ENCODE results near the gene UNC13D. TPM values are rescaled to one million over a fixed set of nuclear protein-coding genes. Genes with fewer than 3 reads are reported as not detected.

UNC13D gene
- total RNA-seq, 1 experiment from 2014 or later = 3.5 TPM

DNA sequence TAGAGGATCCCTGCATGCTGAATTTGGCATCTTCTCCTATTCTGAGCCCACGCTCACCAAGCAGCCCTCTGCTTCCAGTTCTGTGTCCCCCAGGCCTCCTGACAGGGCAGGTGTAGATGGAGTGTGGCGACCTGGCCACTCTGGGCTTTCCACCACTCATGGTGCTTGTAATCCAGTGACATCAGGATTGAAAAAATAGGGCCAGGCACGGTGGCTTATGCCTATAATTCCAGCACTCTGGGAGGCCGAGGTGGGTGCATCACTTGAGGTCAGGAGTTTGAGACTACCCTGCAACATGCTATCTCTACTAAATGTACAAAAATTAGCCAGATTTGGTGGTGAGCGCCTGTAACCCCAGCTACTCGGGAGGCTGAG, 30.2 kb downstream of the UNC13D start:
- no TSS peak for BruUV-seq (replicated peaks)
- ChIA-PET CTCF (no interaction called here), POLR2A (interaction anchor here (0.6 to 3.6 kb wide), 7 partner anchors 11 to 571 kb away, joined by 3 to 38 read pairs (median 6); partner anchors contain the start of gene UNK)
- Mint-ChIP-seq H3K4me3 (ENCODE audit: unreplicated experiment) (no peak overlapping the region), H3K36me3 (ENCODE audit: insufficient read depth, unreplicated experiment) (peaks cover 31% of the 10 kb centered on the region), H3K27me3 (ENCODE audit: insufficient read depth, unreplicated experiment) (no peaks in the 10 kb centered on the region), H3K27ac (ENCODE audit: low read depth, unreplicated experiment) (no peak overlapping the region), H3K9me3 (ENCODE audit: unreplicated experiment) (no peaks in the 10 kb centered on the region), H3K4me1 (ENCODE audit: insufficient read depth, unreplicated experiment) (peaks cover 11% of the 10 kb centered on the region)
- intact Hi-C loops (cut with micrococcal nuclease) = no loop called here
- TF ChIP-seq, protein P1, sequence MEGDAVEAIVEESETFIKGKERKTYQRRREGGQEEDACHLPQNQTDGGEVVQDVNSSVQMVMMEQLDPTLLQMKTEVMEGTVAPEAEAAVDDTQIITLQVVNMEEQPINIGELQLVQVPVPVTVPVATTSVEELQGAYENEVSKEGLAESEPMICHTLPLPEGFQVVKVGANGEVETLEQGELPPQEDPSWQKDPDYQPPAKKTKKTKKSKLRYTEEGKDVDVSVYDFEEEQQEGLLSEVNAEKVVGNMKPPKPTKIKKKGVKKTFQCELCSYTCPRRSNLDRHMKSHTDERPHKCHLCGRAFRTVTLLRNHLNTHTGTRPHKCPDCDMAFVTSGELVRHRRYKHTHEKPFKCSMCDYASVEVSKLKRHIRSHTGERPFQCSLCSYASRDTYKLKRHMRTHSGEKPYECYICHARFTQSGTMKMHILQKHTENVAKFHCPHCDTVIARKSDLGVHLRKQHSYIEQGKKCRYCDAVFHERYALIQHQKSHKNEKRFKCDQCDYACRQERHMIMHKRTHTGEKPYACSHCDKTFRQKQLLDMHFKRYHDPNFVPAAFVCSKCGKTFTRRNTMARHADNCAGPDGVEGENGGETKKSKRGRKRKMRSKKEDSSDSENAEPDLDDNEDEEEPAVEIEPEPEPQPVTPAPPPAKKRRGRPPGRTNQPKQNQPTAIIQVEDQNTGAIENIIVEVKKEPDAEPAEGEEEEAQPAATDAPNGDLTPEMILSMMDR (IDR thresholded peaks at IDR 0.05; ENCODE audit: unreplicated experiment) = no peak
- DNase-seq (ENCODE audit: unreplicated experiment) = no peak

DNA sequence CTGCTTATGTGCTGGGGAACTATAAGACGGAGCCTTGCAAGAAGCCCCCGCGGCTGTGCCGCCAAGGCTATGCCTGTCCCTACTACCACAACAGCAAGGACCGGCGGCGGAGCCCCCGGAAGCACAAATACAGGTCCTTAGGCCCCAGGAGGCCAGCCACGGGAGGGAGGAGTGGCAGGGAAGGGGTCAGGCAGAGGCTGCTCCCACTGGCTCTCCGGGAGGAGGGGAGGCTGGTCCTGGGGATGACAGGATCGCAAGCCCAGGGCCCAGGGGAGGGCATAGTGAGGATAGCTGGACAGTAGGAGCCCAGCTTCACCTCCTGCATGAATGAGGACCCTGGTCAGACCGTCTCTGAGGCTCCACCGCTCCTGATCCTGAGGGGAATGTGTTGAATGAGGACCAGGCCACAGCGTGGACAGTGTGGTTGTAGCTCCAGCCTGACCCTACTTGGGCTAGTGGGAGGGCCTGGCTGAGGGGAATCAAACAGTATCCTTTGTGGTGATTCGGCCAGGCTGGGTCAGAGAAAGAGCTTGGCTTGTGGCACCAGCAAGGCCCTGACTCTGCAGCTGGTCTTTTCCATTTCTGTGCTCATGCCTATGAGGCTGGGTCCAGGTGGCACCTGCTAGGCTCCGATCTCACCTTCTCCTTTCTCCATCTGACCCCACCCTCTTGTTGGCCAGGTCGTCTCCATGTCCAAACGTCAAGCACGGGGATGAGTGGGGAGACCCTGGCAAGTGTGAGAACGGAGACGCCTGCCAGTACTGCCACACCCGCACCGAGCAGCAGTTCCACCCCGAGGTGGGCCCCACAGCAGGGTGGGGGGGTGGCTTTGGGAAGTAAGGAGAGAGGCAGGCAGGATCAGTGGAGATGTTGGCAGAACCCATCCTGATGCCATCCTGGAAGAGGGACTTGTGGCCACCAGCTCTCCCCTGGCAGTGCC, 30.9 kb downstream of the UNC13D start:
- H3K27me3 Mint-ChIP-seq (ENCODE audit: insufficient read depth, unreplicated experiment) = no peaks in the 10 kb centered on the region

DNA sequence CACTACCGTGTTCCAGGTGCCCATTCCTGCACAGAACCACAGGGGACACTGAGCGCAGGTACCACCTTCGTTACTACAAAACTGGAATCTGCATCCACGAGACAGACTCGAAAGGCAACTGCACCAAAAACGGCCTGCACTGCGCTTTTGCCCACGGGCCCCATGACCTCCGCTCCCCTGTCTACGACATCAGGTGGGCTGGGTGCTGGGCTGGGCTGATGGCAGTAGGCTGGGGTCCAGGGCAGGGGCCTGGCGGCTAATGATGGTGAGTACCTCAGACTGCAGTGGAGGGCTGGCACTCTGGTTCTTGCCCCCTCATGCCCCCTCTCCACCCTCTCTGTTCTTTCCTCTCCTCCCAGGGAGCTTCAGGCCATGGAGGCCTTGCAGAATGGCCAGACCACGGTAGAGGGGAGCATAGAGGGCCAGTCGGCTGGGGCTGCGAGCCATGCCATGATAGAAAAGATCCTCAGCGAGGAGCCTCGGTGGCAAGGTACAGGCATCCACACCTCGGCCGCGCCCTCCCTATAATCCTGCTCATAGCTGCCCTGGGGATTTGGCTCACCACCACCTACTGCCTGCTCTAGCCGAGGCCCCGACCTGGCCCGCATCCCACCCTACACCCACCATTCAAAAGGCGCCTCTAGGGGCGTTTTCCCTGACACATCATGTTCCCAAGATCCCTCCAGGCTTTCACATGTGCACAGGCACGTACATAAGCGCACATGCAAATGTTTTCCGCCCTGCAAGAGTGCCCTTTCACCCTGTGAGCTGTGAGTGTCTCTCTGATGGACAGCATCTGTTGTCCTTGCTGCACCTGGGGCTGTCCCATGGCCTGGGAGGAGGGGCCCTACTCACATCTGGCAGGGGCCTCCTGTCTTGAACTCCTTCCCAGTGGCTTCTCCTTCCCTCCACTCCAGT, 31.8 kb downstream of the UNC13D start:
- POLR2A ChIA-PET = interaction anchor here (1.2 to 1.3 kb wide), 2 partner anchors 32 to 37 kb away, joined by 3 read pairs; no protein-coding TSS in a partner anchor
- Mint-ChIP-seq H3K9me3 (ENCODE audit: unreplicated experiment) (no peaks in the 10 kb centered on the region), H3K27ac (ENCODE audit: low read depth, unreplicated experiment) (no peak overlapping the region), H3K4me1 (ENCODE audit: insufficient read depth, unreplicated experiment) (peaks cover 22% of the 10 kb centered on the region), H3K36me3 (ENCODE audit: insufficient read depth, unreplicated experiment) (peaks cover 23% of the 10 kb centered on the region), H3K27me3 (ENCODE audit: insufficient read depth, unreplicated experiment) (no peaks in the 10 kb centered on the region), H3K4me3 (ENCODE audit: unreplicated experiment) (no peak overlapping the region)
- CTCF ChIA-PET = interaction anchor here (0.9 kb wide), 1 partner anchor 13 kb away, joined by 3 read pairs; no protein-coding TSS in a partner anchor
- TF ChIP-seq, protein P1 (IDR thresholded peaks at IDR 0.05; ENCODE audit: unreplicated experiment) = no peak
- BruUV-seq (replicated peaks) = no TSS peak
- intact Hi-C loops (cut with micrococcal nuclease) = no loop called here
- DNase-seq (ENCODE audit: unreplicated experiment) = no peak

More for the DNA sequence above, 30.9 kb downstream of the UNC13D start:
- H3K9me3 Mint-ChIP-seq (ENCODE audit: unreplicated experiment) = no peaks in the 10 kb centered on the region
- peaks cover 15% of the 10 kb centered on the region for H3K4me1 Mint-ChIP-seq (ENCODE audit: insufficient read depth, unreplicated experiment)
- no TSS peak for BruUV-seq (replicated peaks)
- intact Hi-C loops (cut with micrococcal nuclease) = no loop called here
- peaks cover 24% of the 10 kb centered on the region for H3K36me3 Mint-ChIP-seq (ENCODE audit: insufficient read depth, unreplicated experiment)
- no peak for DNase-seq (ENCODE audit: unreplicated experiment)
- no peak overlapping the region for H3K4me3 Mint-ChIP-seq (ENCODE audit: unreplicated experiment)
- ChIA-PET POLR2A (interaction anchor here (0.9 to 2.6 kb wide), 5 partner anchors 10 to 38 kb away, joined by 3 to 11 read pairs (median 3); partner anchors contain the start of gene UNK), CTCF (interaction anchor here (0.9 kb wide), 1 partner anchor 12 kb away, joined by 3 read pairs; no protein-coding TSS in a partner anchor)
- TF ChIP-seq, protein P1 (IDR thresholded peaks at IDR 0.05; ENCODE audit: unreplicated experiment) = no peak
- H3K27ac Mint-ChIP-seq (ENCODE audit: low read depth, unreplicated experiment) = no peak overlapping the region
